Measurements from ENCODE around the gene ADRM1. TPM values are rescaled to one million over a fixed set of nuclear protein-coding genes. Genes with fewer than 3 reads are reported as not detected.

The ADRM1 gene
- total RNA-seq, 6 donors from 2014 or later, result 57.6 to 158 (median 91.6) TPM

DNA sequence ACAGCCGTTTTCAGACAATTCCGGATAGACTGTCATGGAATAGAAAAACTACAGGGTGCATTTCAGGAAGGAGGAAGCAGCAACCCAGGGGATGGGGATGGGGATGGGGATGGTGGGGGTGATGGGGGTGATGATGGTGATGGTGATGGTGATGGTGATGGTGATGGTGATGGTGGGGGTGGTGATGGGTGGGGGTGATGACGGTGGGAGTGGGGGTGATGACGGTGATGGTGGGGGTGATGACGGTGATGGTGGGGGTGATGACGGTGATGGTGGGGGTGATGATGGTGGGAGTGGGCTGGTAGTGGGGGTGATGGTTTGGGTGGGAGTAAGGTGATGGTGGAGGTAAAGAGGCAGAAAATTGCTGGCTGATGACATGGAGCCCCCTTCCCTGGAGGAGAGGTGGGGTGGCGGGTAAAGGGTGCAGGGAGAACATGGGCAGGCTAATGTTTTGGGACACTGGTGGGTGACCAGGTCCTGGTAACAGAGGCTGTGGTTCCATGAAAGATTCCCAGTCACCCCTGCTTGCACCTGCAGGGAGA lies 46.8 kb downstream of the ADRM1 start:
- WGBS, 2 donors, result 62 to 77% methylated on average over 6 of the region's 7 CpGs
- TF ChIP-seq, protein P1, sequence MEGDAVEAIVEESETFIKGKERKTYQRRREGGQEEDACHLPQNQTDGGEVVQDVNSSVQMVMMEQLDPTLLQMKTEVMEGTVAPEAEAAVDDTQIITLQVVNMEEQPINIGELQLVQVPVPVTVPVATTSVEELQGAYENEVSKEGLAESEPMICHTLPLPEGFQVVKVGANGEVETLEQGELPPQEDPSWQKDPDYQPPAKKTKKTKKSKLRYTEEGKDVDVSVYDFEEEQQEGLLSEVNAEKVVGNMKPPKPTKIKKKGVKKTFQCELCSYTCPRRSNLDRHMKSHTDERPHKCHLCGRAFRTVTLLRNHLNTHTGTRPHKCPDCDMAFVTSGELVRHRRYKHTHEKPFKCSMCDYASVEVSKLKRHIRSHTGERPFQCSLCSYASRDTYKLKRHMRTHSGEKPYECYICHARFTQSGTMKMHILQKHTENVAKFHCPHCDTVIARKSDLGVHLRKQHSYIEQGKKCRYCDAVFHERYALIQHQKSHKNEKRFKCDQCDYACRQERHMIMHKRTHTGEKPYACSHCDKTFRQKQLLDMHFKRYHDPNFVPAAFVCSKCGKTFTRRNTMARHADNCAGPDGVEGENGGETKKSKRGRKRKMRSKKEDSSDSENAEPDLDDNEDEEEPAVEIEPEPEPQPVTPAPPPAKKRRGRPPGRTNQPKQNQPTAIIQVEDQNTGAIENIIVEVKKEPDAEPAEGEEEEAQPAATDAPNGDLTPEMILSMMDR (IDR thresholded peaks at IDR 0.05), result no peak
- no peak for TF ChIP-seq POLR2AphosphoS5 (IDR thresholded peaks at IDR 0.05)
- TF ChIP-seq EP300 (IDR thresholded peaks at IDR 0.05), result no peak
- TF ChIP-seq POLR2A (IDR thresholded peaks at IDR 0.05), result no peak
- H3K27me3 ChIP-seq, result no peaks in the 10 kb centered on the region
- peak overlapping the region in 3 of 4 donors; percentile 15 to 98 (median 76) for H3K27ac ChIP-seq
- ATAC-seq (ENCODE audit: low FRiP score in 2 of 2) (no peak), DNase-seq (no peak)
- no peak overlapping the region for H3K4me3 ChIP-seq
- peaks cover 6 to 84% (median 47%) of the 10 kb centered on the region in 4 donors for H3K36me3 ChIP-seq
- peaks cover 4 to 28% (median 22%) of the 10 kb centered on the region in 4 donors for H3K4me1 ChIP-seq
- no peaks in the 10 kb centered on the region for H3K9me3 ChIP-seq

DNA sequence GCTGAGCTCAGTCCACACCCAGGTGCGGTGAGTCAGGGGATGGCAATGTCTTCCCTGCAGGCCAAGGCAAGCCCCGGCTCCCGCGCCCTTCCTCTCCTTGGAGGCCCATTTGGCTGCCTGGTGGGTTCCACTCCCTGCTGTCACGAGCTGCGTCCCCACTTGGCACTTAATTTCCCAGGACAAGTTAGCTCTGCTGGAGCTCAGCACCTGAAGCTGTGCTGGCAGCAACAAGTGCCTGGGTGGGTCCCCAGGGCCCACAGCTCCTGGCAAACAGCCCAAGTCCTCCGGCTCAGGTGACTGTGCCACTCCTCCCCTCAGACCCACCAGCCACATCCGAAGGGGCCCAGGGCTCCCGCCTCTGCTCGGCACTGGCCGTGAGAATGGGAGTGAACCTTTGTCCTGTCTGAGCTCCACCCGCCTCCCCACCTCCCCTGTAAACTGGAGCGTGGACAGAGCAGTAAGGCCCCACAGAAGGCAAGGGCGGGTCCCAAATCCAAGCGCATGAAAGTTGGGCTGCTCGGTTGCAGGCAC lies 47.4 kb downstream of the ADRM1 start:
- Histone ChIP-seq H3K27ac (peak overlapping the region; percentile 15 to 98 (median 66)), H3K9me3 (no peaks in the 10 kb centered on the region), H3K4me1 (peaks cover 10 to 34% (median 27%) of the 10 kb centered on the region in 4 donors), H3K4me3 (no peak overlapping the region), H3K27me3 (no peaks in the 10 kb centered on the region), H3K36me3 (peaks cover 6 to 83% (median 44%) of the 10 kb centered on the region in 4 donors)
- WGBS, 2 donors, result 77 to 83% methylated on average over 10 to 16 of the region's 16 CpGs
- TF ChIP-seq POLR2AphosphoS5 (IDR thresholded peaks at IDR 0.05) (peak; percentile 8 to 20), EP300 (IDR thresholded peaks at IDR 0.05) (no peak), POLR2A (IDR thresholded peaks at IDR 0.05) (no peak)
- TF ChIP-seq, protein P1 (IDR thresholded peaks at IDR 0.05), result no peak
- DNase-seq (peak; percentile 80), ATAC-seq (ENCODE audit: low FRiP score in 2 of 2) (peak; percentile 6 to 71)

DNA sequence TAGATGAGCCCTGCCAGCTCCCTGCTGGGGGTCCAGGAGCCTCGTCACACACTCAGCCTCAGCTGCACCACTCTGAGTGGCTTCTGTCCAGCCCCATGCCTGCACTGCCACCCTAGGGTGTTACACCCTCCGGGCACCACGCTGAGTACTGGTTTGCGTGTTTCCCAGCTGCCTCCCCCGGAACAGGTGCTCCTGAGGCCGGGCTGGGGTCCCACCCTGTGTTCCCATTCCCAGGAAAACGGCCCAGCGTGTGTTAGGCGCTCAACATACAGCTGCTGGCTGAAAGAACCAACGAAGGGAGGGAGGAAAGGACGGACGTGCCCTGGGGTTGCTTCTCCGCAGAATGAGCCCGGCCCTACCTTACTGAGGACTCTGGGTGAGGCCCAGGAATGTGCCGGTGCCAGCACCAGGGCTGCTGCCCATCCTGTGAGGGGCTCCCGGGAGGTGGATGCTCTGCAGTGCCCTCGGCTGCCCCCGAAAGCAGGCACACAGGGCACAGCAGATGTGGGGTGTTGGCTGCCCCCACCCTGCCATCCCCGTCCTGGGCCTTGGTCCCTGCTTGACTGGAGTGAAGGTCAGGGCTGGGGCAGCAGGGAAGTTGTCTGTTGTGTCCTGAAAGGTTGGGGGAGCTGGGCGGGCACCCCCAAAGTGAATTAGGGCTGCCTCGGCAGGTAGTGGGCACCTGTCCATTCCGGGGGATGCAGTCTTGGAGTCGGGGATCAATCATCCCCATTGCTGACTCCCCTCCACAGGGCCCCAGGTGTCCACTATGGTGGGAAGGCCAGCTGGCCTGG lies 48.0 kb downstream of the ADRM1 start:
- Histone ChIP-seq H3K27me3 (no peaks in the 10 kb centered on the region), H3K4me1 (peaks cover 16 to 40% (median 34%) of the 10 kb centered on the region in 4 donors), H3K27ac (peak overlapping the region; percentile 15 to 98 (median 66)), H3K4me3 (no peak overlapping the region), H3K9me3 (no peaks in the 10 kb centered on the region), H3K36me3 (peaks cover 4 to 76% (median 41%) of the 10 kb centered on the region in 4 donors)
- peak in 1 of 2 donors; percentile 66 for DNase-seq
- TF ChIP-seq POLR2AphosphoS5 (IDR thresholded peaks at IDR 0.05), result no peak
- TF ChIP-seq, protein P1 (IDR thresholded peaks at IDR 0.05), result no peak
- TF ChIP-seq POLR2A (IDR thresholded peaks at IDR 0.05), result no peak
- TF ChIP-seq EP300 (IDR thresholded peaks at IDR 0.05), result no peak
- WGBS, 2 donors, result 77 to 90% methylated on average over 9 of the region's 23 CpGs
- ATAC-seq (ENCODE audit: low FRiP score in 2 of 2), result peak in 1 of 2 donors; percentile 16

DNA sequence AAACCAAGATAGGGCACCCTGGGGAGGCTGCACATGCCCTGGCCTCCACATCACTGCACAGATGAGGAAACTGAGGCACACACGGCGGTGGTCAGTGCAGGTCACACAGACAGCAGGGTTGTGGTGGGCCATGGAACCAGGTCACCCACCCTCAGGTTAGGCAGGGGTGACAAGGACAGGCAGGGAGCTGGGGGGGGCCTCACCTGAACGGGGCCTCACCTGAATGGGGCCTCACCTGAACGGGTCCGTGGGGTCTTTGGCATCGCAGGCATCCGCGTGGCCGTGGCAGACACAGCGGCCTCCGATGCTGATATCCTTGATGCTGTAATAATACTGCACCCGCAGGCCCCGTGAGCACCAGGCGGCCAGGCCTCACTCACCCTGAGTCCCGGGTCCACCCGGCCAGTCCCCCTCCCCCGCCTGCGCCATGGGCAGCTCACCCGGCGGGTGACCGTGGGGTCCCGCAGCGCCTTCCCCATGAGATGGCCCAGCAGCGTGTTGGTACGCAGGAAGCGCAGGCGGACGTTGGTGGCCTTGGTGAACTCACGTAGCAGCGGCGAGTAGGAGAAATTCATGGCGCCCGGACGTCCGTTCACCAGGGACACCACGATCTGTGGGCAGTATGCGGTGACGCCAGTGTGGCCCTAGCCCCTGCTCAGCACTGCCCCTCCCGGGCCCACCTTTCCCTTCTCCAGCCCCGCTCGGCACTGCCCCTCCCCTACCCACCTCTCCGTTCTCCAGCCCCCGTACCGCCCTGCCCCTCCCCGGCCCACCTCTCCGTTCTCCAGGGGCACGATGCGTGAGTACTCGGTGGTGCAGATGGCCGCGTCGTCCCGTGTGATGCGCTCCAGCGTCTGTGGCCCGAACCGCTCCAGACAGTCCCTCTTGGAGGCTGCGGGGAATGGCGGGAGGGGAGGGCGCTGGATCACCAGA lies 48.9 kb downstream of the ADRM1 start:
- peak in 1 of 2 donors; percentile 82 for DNase-seq
- H3K4me1 ChIP-seq, result peaks cover 25 to 50% (median 43%) of the 10 kb centered on the region in 4 donors
- peak overlapping the region; percentile 62 to 98 (median 86) for H3K27ac ChIP-seq
- no peaks in the 10 kb centered on the region for H3K27me3 ChIP-seq
- no peaks in the 10 kb centered on the region for H3K9me3 ChIP-seq
- WGBS, 2 donors, result 87 to 93% methylated on average over 28 to 49 of the region's 60 CpGs
- no peak for ATAC-seq (ENCODE audit: low FRiP score in 2 of 2)
- TF ChIP-seq POLR2AphosphoS5 (IDR thresholded peaks at IDR 0.05), result no peak
- TF ChIP-seq, protein P1 (IDR thresholded peaks at IDR 0.05), result no peak
- no peak for TF ChIP-seq POLR2A (IDR thresholded peaks at IDR 0.05)
- no peak for TF ChIP-seq EP300 (IDR thresholded peaks at IDR 0.05)
- H3K4me3 ChIP-seq, result no peak overlapping the region
- H3K36me3 ChIP-seq, result peaks cover 4 to 72% (median 32%) of the 10 kb centered on the region in 4 donors
